OCI-LY7 (cell line): ENCODE measurements around the gene CKS2.

Source experiments
- EZH2phosphoT487 ChIP-seq: fragments of 200-600 bp; sonication (generic); IDR thresholded peaks from 2 replicates; pipeline ENCODE4 v1.6.1; 2018; ENCODE audit warnings: low read depth, borderline replicate concordance, mild to moderate bottlenecking, mixed run types, antibody characterized with exemption, low read length, moderate library complexity, mixed read lengths
- TF ChIP-seq, protein P1 (sequence below): fragments of 200-600 bp; sonication (generic); conservative IDR thresholded peaks from 2 replicates; pipeline ENCODE4 v1.5.1; 2014; ENCODE audit warnings: mild to moderate bottlenecking, antibody characterized with exemption, low read length, moderate library complexity, mixed read lengths

DNA sequence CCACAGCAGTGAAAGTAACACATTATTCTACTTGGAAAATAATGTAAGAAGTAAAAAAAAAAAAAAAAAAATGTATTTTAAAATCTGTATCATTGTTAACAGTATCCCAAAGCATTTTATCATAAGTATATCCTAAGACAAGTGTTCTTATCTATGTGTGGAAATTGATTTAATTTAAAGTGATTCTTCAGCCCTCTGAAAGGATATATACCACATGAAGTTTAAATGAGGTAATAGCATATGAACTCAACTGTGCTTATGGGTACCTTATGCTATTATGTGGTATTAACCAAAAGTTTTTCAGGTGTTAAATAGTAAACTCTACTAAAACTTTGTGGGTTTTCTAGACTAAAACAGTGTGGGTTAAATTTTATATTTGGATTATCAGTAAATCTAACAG is 4.5 kb downstream of the CKS2 start:
- TF ChIP-seq, protein P1, sequence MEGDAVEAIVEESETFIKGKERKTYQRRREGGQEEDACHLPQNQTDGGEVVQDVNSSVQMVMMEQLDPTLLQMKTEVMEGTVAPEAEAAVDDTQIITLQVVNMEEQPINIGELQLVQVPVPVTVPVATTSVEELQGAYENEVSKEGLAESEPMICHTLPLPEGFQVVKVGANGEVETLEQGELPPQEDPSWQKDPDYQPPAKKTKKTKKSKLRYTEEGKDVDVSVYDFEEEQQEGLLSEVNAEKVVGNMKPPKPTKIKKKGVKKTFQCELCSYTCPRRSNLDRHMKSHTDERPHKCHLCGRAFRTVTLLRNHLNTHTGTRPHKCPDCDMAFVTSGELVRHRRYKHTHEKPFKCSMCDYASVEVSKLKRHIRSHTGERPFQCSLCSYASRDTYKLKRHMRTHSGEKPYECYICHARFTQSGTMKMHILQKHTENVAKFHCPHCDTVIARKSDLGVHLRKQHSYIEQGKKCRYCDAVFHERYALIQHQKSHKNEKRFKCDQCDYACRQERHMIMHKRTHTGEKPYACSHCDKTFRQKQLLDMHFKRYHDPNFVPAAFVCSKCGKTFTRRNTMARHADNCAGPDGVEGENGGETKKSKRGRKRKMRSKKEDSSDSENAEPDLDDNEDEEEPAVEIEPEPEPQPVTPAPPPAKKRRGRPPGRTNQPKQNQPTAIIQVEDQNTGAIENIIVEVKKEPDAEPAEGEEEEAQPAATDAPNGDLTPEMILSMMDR, result no peak
- no peak for TF ChIP-seq EZH2phosphoT487
